HG02623 (cell line): Measurements from ENCODE around the gene PDE4D.

ENCODE experiments used
- ATAC-seq: cut with Tn5 transposase; IDR thresholded peaks from one replicate; pipeline ENCODE4 v1.9.1; 2021; ENCODE audit warnings: moderate library complexity; ENCODE audit not compliant: unreplicated experiment

Gene PDE4D

DNA sequence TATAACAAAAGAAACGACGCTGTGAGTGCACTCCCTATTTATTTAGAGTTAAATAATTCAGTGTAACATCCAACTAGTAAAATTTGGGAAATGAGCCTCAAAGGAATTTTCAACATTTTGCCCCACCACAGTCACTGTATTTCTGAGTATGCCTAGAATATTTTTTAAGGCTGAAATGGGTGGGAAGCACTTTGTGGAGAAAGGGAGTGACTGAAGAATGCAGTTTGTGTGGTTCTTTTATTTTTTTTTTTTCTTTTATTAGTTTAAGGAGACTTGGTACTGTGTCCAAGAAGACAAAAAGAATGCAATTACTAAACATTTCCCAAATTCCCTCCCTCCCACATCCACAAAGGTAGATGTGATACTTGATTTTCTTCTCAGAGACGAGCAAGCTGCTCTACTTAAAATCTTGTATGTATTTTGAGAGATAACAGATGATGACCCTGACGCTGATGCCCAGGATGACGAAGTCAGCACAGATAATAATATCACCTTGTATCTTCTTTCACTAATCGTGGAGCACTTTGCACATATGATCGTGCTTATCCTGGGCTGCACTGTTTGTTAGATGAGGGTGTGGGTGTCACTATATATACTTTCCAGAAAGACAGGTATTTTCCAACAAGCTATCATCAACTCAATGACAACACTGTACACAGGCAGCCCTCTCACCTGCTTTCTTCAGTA lies 724.3 kb downstream of the PDE4D start:
- ATAC-seq, result no peak

DNA sequence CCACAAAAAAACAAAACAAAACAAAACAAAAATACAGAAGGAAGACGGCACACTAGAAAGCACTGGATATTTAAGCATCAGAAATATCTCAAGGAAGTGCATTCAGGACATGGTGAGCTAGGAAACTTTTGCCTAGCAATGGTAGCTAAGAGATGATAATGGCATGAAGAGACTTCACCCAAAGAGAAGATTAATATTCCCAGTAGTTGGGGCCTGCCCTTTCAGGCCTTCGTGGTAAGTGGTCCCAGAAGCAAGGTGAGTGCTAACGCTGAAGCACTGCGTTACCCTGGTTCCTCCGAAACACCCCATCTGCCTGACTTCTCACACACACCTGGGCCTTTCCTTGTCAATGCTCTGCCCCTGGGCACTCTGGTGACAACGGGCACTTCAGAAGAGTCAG lies 725.5 kb downstream of the PDE4D start:
- ATAC-seq, result no peak

DNA sequence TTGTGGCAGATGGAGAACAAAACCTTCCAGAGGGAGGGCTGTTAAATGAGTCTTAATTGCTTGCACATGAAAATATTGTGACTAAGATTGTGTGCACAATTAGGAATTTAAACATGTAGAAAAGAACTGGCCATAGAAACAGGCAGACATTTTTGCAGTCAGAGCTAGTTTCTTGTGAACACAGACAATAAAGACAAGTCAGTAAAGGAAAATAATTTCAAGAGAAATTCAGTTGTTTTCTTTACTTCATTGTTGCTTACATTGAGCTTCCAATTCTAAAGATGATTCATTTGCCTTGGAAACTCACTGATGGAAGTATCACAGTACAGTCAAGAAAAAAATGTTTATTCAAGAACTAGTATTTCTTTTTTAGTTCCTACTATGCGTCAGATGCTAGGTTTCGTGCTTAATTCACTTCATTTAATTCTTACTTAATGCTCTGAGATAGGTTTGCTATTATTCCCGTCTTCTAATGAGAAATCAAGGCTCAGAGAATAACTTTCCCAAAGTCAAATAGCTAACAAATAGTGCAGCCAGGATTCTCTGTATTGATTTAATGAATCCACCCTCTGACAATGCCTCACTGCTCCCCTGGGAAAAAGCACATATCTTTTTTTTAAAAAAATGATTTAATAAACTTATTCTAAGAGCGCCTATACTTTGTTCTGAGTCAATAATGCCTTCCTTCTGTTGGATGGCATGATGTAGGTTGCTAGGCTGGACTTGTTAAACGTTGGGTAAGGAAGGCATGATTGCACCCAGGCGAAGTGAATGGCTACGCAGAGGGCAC lies 729.3 kb downstream of the PDE4D start:
- ATAC-seq, result no peak

DNA sequence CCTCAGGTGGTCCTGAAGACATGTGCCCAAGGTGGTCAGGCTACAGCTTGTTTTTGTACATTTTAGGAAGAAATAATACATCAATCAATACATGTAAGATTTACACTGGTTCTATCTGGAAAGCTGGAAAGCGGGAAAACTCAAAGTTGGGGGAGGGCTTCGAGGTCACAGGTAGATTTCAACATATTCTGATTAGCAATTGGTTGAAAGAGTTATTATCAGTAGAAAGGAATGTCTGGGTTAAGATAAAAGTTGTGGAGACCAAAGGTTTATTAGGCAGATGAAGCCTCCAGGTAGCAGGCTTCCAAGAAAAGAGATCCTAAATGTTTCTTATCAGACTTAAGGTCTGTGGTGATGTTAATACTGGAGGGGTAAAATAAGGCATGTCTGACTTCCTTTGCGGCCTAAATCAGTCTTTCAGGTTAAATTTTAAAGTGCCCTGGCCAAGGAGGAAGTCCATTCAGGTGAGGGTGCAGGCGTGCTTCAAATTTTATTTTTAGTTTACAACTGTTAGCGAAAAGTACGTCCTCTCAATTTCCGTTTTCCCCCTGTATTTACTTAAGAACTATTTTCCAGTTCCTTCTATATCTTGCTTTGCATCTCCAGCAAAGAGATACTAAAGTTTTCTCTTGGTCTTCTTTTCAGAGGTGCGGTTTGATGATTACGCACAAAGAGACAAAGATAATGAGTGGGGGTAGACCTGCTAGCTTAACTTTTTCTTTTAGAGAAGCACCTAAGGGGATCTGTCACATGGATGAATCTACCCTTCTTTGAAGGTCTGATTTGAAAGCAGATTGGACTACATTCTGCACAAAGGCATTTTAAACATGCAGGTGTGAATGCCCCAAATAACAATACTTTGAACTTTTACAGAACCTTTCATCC lies 732.1 kb downstream of the PDE4D start:
- ATAC-seq, result no peak

DNA sequence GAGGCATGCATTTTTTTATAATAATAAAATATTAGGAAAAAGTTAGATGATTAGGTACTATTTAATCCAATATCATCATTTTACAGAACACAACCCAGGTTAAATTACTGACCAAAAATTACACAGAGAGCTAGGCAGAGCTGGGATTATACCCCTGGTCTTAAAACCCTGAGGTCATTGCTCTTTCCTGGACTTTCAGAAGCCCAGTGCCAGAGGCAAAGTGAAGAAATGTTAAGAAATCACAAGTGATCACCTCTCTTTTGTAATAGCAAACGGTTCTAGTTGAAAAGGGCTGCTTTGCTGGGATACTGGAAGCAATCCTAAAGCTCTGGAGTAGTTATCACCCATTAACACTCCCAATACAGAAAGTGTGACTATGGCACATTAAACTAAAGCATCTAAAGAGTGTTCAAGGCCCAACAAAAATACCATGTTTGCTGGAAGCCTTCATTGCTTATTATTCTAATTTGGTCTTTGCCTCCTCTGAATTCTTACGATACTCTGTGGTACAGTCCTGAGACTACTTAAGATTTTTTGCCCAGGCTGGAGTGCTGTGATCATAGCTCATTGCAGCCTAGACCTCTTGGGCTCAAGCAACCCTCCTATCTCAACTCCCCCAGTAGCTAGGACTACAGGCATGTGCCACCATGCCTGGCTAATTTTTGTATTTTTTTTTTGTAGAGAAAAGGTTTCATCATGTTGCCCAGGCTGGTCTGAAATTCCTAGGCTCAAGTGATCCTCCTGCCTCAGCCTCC lies 734.7 kb downstream of the PDE4D start:
- no peak for ATAC-seq

DNA sequence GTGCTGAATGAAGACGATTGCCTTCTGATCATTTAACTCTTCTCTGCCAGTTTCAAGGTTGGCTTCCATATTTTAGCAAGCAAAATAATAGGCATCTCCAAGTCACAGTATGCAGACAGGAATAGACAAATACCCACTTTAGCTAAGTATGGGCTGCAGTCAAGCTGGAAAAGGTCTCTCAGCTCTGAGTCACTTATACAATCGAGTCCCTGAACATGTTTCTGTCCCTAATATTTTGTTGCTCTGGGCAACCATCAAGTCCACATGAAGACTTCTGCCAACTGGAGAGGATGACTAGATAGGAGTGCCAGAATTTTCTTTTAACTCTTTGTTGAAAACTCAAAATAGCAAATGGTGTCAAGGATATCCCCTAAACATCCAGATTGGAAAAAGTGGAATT lies 735.4 kb downstream of the PDE4D start:
- no peak for ATAC-seq

DNA sequence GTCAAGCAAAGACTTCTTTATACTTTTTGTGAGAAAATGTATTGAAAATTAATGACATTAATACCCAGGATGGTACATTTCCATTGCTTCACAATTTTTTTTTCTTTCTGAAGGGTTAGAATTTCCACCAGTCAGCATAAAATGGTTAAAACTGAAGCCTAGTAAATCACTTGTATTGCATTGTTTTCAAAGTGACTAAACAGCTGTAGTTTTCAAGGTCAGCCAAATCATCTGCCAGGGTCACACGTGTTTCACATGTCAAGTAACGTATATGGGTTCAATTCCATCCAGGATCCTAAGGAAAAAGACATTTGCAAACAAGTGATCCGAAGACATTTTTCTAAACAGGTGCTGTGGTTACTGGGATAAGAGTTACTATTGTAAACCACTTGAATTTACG lies 736.5 kb downstream of the PDE4D start:
- ATAC-seq, result no peak

DNA sequence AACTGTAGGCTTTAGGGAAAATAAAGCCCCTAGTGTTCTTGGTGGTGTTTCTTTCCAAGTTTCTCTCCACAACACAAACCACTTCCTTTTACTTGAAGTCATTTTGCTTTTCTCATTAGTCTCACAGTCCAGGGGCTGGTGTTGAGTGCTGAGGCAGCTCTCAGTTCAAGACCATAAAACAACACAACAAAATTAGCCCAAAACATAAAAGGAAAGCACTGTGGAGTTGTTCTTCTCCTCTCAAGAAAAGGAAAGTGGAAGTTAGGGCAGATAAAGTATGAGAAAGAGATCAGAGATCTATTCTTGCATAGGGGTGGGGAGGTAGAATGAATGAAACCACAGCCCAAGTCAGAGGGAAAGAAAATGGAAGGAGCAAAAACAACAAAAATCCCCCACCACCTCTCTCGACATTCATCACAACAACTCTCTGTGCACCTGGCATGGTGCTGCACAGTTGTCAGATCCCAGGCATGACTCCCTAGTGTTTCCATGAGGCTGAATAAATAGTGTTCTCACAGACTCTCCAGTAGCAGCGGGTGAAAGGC lies 740.8 kb downstream of the PDE4D start:
- no peak for ATAC-seq

DNA sequence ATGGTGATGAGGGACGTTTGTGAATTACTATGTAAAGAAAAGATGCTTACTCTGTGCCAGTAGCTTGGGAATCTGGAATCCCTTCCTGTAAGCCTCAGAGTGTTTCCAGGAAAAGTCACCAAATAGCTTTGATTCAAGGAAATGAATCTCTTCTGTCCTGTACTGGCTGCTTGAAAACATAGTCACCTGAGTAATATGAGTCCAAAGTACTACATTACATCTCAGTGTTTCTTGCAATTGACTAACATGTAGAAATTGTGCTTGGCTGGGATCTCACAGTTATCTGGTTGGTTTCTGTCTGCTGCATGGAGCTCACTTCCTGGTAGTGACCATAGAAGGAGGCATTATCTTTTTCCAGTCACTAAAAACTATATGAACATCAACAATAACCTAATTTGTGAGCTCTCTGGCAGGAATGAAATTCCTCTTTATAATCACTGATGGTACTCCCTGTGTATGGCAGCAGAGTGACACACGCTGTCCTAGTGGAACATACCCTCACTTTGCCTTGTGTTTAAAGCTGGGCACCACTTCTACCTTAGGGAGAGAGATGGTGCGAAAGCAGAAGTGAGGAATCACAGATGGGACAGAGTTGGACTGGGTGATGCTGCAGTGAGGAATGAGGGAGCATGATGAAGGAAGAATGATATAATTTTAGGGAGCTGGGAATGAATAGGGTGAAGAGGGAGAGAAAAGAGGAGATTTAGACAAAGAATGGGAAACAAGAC lies 742.2 kb downstream of the PDE4D start:
- no peak for ATAC-seq

DNA sequence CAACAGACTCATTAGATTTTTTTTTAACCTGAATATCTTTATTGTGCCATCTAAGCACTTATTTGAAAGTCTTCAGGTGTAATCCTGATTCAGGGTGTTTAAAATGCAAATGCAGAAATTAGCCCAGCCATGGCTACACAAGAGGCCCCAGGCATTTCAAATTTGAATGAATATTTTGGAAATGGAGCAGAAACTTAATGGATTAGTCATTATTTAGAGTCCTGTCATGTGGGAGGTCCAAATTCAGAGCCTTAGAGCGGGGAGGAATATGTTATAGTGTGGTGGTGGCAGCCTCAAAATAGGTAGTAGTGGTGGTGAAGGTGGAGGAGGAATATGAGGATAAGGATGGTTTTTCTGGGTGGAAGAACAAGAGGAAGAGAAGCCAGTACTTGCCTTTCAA lies 743.7 kb downstream of the PDE4D start:
- ATAC-seq, result no peak

DNA sequence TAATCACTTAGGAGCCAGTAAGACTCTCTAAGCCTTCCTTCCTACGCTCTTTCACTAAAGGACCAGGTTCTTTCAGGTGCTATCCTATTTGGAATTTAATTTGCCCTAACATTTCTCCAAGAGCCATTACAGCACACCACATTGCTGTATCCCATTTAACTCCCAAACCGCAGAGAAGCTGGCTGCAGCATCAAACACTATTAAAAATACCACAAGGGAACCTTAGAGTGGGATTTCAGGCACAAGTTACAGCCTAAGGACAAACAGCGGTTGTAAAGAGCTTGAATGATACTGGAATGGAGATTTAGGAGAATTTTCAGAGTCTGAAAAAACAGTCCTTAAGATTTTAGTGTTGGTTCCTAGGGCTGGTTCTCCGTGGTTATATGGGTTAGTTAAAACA lies 744.3 kb downstream of the PDE4D start:
- ATAC-seq, result no peak

DNA sequence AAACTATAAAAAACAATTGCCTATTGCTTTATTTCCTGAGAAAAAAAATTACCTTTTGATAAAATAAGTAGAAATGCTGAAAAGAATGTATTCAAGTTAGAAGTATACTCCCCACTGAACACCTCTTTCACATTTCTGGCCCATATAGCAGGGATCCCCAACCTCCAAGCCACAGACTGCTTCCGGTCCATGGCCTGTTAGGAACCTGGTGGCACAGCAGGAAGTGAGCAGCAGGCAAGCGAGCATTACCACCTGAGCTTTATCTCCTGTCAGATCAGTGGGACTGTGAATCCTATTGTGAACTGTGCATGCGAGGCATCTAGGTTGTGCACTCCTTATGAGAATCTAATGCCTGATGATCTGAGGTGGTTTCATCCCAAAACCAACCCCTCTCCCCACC lies 746.8 kb downstream of the PDE4D start:
- no peak for ATAC-seq

DNA sequence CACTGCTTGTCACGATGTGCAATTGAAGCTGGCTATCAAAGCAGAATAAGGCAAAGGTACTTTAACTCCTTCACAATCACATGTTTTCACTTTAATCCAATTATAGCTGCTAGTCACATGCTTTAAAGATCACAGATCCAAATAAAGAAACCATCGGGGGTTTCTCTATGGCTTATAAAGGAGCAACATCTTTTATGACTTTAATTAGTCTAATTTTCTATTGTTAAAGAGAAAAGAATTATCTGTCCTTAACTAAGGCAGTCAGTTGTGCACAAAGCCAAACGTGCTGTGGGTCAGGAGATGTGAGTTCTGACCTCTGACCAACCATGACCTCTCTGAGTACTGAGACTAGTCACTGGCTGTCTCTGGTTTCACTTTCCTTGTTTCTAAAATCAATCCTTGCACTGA lies 749.6 kb downstream of the PDE4D start:
- ATAC-seq, result peak; percentile 90

DNA sequence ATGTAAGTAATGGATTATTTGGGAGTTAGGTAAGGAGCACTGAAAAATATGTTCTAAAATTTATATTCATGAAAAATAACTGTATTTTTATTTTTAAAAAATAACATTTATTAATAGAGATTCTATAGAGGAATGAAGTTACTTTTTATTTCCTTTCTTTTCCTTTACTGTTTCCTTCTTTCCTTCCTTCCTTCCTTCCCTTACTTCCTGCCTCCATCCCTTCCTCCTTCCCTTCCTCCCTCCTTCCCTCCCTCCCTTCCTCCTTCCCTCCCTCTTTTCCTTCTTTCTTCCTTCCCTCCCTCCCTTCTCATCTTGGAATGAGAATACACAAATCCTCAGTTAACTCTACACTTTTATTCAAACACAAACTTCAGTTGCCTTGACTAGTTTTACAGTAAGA lies 750.6 kb downstream of the PDE4D start:
- no peak for ATAC-seq

DNA sequence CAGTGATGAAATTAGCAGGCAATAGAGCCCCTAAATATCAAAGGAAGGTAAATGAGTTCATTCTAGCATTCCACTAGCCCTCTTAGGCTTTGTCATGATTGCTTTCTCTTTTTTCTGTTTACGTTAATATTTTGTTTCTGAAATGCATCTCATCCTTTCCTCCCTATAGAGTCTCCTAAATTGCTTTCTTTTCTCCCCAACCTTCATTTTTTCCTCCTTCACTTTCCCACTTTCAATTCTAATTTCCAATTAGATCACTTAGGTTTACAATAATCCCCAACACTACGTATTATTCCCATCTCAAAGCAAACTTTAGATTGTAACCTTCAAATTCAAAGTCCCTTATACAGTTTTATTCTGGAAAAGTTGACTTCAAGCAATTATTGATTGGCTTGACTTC lies 751.4 kb downstream of the PDE4D start:
- ATAC-seq, result no peak

DNA sequence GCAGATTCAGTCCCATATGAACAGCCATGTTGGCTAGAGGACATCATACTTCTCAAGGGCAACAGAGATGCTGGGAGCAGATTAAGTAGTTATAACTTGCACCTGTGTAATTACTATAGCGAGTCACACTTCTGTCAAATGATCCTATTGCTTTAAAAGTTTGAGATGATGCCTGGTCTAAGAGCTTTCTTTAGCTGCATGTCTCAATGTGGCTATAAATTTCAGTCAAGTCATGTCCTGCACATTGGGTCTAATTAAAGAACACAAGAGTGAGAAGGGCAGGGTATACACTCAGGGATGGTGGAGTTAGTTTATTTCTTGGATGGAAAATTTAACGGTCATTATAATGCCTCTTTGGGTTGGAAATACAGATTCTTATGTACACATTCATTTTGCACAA lies 753.4 kb downstream of the PDE4D start:
- no peak for ATAC-seq

DNA sequence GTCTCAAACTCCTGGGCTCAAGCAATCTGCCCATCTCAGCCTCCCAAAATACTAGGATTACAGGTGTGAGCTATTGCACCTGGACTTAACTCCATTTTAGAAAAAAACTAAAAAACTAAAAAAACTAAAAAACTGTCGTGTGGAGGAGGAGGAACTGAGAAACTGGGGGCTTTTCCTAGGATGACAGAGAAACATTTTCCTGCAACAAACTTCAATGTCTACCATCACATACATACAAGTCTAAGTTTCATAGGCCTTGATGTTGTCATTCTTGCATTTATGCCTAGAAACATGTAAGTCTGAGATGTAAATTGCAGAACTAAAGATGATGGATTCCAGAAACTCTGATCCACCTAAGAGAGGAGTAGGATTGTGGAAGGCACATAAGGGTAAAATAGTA lies 753.8 kb downstream of the PDE4D start:
- no peak for ATAC-seq

DNA sequence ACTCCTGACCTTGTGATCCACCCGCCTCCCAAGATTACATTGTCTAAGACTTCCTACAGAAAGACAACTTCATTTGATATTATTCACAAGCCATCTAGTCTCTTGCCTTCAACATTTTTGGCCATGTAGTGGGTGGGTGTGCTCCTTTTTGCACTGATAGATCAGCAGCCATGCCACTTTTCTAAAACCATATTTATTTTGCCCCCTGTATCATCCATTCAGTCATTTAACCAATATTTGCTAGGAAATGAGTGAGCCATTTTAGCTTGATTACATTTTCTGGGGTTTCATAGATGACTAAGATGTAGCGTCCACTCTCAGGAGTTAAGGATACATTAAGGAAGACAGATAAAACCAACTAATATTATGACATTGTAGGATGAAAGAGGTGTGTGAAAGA lies 755.0 kb downstream of the PDE4D start:
- ATAC-seq, result no peak

DNA sequence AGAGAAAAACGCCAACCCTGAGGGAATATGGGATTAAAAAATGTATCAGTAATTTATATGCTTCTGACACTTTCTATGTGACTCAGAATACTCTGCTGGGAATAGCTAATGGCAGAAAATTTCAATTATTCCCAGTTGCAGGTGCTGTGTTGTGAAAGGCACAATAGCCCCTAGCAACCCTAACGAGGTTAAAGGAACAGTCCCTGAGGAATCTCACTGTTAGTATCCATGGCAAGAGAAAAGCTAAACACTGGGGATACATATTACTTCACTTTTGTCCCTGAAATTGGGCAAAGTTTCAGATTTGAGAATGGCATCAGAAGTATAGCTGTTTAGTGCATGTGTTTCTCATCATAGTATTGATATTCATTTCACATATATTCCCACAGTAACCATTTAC lies 755.7 kb downstream of the PDE4D start:
- no peak for ATAC-seq

DNA sequence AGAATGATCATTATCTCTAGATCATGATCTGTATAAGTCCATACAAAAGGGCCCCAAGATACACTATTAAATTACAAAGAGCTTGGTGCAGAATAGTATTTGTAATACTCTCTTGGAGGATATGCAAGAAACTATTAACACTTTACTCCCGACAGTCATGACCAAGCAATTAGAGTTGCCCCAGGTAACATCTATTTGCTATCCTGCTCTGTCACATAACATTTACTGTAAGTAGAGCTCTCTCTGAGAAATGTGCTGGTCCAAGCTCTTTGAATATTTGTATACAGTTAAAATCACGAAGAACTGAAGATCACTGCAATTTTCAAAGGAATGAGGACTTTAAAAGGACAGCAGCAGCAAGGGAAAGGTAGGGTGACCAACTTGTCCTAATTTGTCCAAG lies 757.0 kb downstream of the PDE4D start:
- ATAC-seq, result no peak
